ENCODE data around the gene GSC2.

GRCh38 chr22:19115628-19116027 lies 34.5 kb downstream of the GSC2 start:
- peak; percentile 68 for TF ChIP-seq CTCF (conservative IDR thresholded peaks at IDR 0.05; ENCODE audit: low read length)
- no peak for TF ChIP-seq EZH2phosphoT487 (IDR thresholded peaks at IDR 0.05; ENCODE audit: borderline replicate concordance)
